Caco-2 (cell line): Measurements from ENCODE around the gene CDH2. TPM values are rescaled to one million over a fixed set of nuclear protein-coding genes. Genes with fewer than 3 reads are reported as not detected.

Source experiments
- BruUV-seq: library from RNA; stranded (reverse); fragments of 400-500 nt; replicated peaks from 2 replicates; lab custom pipeline; 2021; lab: Mats Ljungman, UMichigan
- CTCF ChIA-PET: fragments of 300-600 bp; sonication (Branson Sonifier 250); formaldehyde crosslinking; loops from one replicate; lab custom pipeline; 2022; ENCODE audit warnings: antibody characterized with exemption; lab: Charles Lee
- POLR2A ChIA-PET: fragments of 300-600 bp; sonication (Branson Sonifier 250); formaldehyde crosslinking; loops from one replicate; lab custom pipeline; 2022; ENCODE audit warnings: antibody characterized with exemption; lab: Charles Lee
- DNase-seq, 2 experiments: peaks; one replicate each; pipeline versions ENCODE4 v3.0.0 to v3.0.0-alpha.2; 2020 to 2022
- H3K27me3 ChIP-seq: replicated peaks from 2 replicates; pipeline ENCODE4 v1.6.0; 2011; ENCODE audit warnings: low read length; ENCODE audit not compliant: control insufficient read depth, insufficient read depth
- H3K36me3 ChIP-seq: 2 replicates; pipeline ENCODE4 v1.5.1; 2011; ENCODE audit warnings: low read length; ENCODE audit not compliant: control insufficient read depth, insufficient read depth
- H3K4me1 ChIP-seq: fragments of 250-450 bp; sonication (Bioruptor Pico); 2 replicates; pipeline ENCODE4 v1.5.1; 2020; ENCODE audit warnings: mild to moderate bottlenecking
- H3K4me3 ChIP-seq: 2 replicates; pipeline ENCODE4 v1.5.1; 2011; ENCODE audit warnings: low read depth, mild to moderate bottlenecking, control low read depth, low read length
- H3K9me3 ChIP-seq: fragments of 250-450 bp; sonication (Bioruptor Pico); 2 replicates; pipeline ENCODE4 v1.5.1; 2020; ENCODE audit warnings: mild to moderate bottlenecking, moderate library complexity
- H3K27ac Mint-ChIP-seq: one replicate; pipeline ENCODE4 v1.8.0; 2022; ENCODE audit warnings: mixed read lengths; ENCODE audit not compliant: unreplicated experiment
- H3K27me3 Mint-ChIP-seq: one replicate; pipeline ENCODE4 v1.8.0; 2022; ENCODE audit warnings: mixed read lengths; ENCODE audit not compliant: insufficient read depth, unreplicated experiment
- H3K36me3 Mint-ChIP-seq: one replicate; pipeline ENCODE4 v1.8.0; 2022; ENCODE audit warnings: mild to moderate bottlenecking, mixed read lengths; ENCODE audit not compliant: insufficient read depth, unreplicated experiment
- H3K4me1 Mint-ChIP-seq: one replicate; pipeline ENCODE4 v1.8.0; 2022; ENCODE audit warnings: low read depth, mixed read lengths; ENCODE audit not compliant: unreplicated experiment
- H3K4me3 Mint-ChIP-seq: one replicate; pipeline ENCODE4 v1.8.0; 2022; ENCODE audit warnings: mild to moderate bottlenecking, moderate library complexity, mixed read lengths; ENCODE audit not compliant: unreplicated experiment
- H3K9me3 Mint-ChIP-seq: one replicate; pipeline ENCODE4 v1.8.0; 2022; ENCODE audit warnings: mixed read lengths; ENCODE audit not compliant: unreplicated experiment
- intact Hi-C: fragments of 100-400 bp; cut with micrococcal nuclease; formaldehyde crosslinking; loops from one replicate; pipeline ENCODE4 v1.10.0; 2022; ENCODE audit not compliant: unreplicated experiment
- total RNA-seq: library from RNA; stranded (reverse); gene quantifications from 2 replicates; pipeline ENCODE4 v1.2.3, GENCODE V29; 2022
- TF ChIP-seq, protein P1 (sequence below), 2 experiments: fragments of 200-600 bp in 1 of 2; IDR thresholded peaks; 1 replicate in 1 of 2; 2 replicates in 1 of 2; pipeline versions ENCODE4 v1.5.1 to v1.8.0; 2011 to 2022; ENCODE audit warnings: antibody characterized with exemption in 1 of 2, control low read depth in 1 of 2, inconsistent platforms in 1 of 2, low read depth in 1 of 2, low read length in 1 of 2, mild to moderate bottlenecking in 1 of 2, moderate library complexity in 1 of 2; ENCODE audit not compliant: insufficient read depth in 1 of 2, severe bottlenecking in 1 of 2, unreplicated experiment in 1 of 2

The CDH2 gene
- total RNA-seq, 1 experiment from 2014 or later = 1.4 TPM

DNA sequence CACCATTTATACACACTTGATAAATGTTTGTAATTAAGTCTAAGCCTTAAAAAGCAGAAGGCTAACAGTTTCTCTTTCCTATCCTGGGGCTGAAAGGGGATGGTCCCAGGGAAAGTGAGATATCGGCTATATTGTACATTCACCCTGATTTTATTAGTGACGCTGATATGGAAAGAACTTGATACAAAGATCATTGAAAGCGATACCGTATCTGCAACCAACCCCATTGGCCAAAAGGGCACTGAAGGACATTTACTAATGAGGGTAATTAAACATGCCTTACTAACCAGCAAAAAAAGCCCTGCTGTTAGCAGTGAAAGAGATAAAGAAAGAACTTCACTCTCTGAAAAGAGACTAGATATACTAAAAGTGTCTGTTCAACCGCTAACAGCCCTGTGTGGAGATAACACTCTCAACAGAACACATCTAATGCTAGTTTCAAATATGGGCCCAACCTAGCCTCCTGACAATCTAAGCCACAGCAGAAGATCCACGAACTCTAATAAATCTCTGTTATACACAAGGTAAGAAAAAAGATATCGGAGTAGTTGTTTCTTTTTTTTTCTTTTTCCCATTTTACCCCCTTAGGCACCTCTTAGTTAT is 200.0 kb downstream of the CDH2 start:
- Histone ChIP-seq H3K9me3 (no peaks in the 10 kb centered on the region), H3K27me3 (no peaks in the 10 kb centered on the region), H3K4me3 (no peak overlapping the region), H3K36me3 (no peaks in the 10 kb centered on the region), H3K4me1 (no peaks in the 10 kb centered on the region)
- ChIA-PET POLR2A (no interaction called here), CTCF (no interaction called here)
- Mint-ChIP-seq H3K36me3 (no peaks in the 10 kb centered on the region), H3K4me3 (no peak overlapping the region), H3K9me3 (no peaks in the 10 kb centered on the region), H3K27me3 (no peaks in the 10 kb centered on the region), H3K27ac (no peak overlapping the region), H3K4me1 (no peaks in the 10 kb centered on the region)
- intact Hi-C loops = no loop called here
- no TSS peak for BruUV-seq
- no peak for DNase-seq
- TF ChIP-seq, protein P1, sequence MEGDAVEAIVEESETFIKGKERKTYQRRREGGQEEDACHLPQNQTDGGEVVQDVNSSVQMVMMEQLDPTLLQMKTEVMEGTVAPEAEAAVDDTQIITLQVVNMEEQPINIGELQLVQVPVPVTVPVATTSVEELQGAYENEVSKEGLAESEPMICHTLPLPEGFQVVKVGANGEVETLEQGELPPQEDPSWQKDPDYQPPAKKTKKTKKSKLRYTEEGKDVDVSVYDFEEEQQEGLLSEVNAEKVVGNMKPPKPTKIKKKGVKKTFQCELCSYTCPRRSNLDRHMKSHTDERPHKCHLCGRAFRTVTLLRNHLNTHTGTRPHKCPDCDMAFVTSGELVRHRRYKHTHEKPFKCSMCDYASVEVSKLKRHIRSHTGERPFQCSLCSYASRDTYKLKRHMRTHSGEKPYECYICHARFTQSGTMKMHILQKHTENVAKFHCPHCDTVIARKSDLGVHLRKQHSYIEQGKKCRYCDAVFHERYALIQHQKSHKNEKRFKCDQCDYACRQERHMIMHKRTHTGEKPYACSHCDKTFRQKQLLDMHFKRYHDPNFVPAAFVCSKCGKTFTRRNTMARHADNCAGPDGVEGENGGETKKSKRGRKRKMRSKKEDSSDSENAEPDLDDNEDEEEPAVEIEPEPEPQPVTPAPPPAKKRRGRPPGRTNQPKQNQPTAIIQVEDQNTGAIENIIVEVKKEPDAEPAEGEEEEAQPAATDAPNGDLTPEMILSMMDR (IDR thresholded peaks at IDR 0.05; ENCODE audit: insufficient read depth in 1 of 2, low read depth in 1 of 2, low read length in 1 of 2, severe bottlenecking in 1 of 2, unreplicated experiment in 1 of 2) = no peak

DNA sequence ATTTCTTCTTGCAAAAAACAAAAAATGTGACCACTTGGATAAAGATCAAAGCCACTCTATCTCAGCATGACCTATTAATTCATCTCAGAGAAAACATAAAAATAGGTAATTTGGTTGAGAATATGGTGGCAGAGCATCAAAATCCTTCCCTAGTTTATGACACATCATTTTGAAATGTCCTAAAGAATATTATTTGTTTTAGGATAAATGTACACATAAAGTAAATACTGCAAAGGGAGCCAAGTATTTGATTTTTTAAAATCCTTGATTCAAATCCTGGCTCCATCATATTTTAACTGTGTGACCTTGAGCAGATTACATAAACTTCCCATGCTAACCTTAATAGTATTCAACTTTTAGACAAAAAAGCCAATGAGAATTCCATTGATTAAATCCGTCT is 206.6 kb downstream of the CDH2 start:
- H3K36me3 Mint-ChIP-seq = no peaks in the 10 kb centered on the region
- no peaks in the 10 kb centered on the region for H3K36me3 ChIP-seq
- intact Hi-C loops = no loop called here
- H3K4me1 Mint-ChIP-seq = no peaks in the 10 kb centered on the region
- ChIA-PET POLR2A (no interaction called here), CTCF (no interaction called here)
- H3K4me3 Mint-ChIP-seq = no peak overlapping the region
- H3K27me3 ChIP-seq = no peaks in the 10 kb centered on the region
- no TSS peak for BruUV-seq
- H3K4me1 ChIP-seq = 0 out of 2 replicates have a peak, but pooled peaks cover 8% of the 10 kb centered on the region
- H3K27me3 Mint-ChIP-seq = no peaks in the 10 kb centered on the region
- H3K9me3 ChIP-seq = no peaks in the 10 kb centered on the region
- H3K27ac Mint-ChIP-seq = no peak overlapping the region
- TF ChIP-seq, protein P1 (IDR thresholded peaks at IDR 0.05; ENCODE audit: insufficient read depth in 1 of 2, low read depth in 1 of 2, low read length in 1 of 2, severe bottlenecking in 1 of 2, unreplicated experiment in 1 of 2) = no peak
- no peaks in the 10 kb centered on the region for H3K9me3 Mint-ChIP-seq
- DNase-seq = no peak
- no peak overlapping the region for H3K4me3 ChIP-seq

GRCh38 chr18:27969206-27969605 is 207.7 kb downstream of the CDH2 start:
- H3K4me1 ChIP-seq = peaks cover 12% of the 10 kb centered on the region; the same call in 1 of the 2 replicates
- no peaks in the 10 kb centered on the region for H3K9me3 ChIP-seq
- ChIA-PET CTCF (no interaction called here), POLR2A (no interaction called here)
- intact Hi-C loops = no loop called here
- peaks cover 8% of the 10 kb centered on the region for H3K4me1 Mint-ChIP-seq
- no peaks in the 10 kb centered on the region for H3K36me3 ChIP-seq
- no peak for DNase-seq
- no peaks in the 10 kb centered on the region for H3K27me3 Mint-ChIP-seq
- TF ChIP-seq, protein P1 (IDR thresholded peaks at IDR 0.05; ENCODE audit: insufficient read depth in 1 of 2, low read depth in 1 of 2, low read length in 1 of 2, severe bottlenecking in 1 of 2, unreplicated experiment in 1 of 2) = no peak
- no peaks in the 10 kb centered on the region for H3K36me3 Mint-ChIP-seq
- H3K27me3 ChIP-seq = no peaks in the 10 kb centered on the region
- peaks cover 9% of the 10 kb centered on the region for H3K9me3 Mint-ChIP-seq
- no peak overlapping the region for H3K4me3 ChIP-seq
- H3K27ac Mint-ChIP-seq = no peak overlapping the region
- no TSS peak for BruUV-seq
- H3K4me3 Mint-ChIP-seq = no peak overlapping the region
